Ureter (tissue), 1 donor: ENCODE measurements around the gene GBP7. TPM values are rescaled to one million over a fixed set of nuclear protein-coding genes. Genes with fewer than 3 reads are reported as not detected.
"Not testable (repeated sequence)": the region's sequence is repeated elsewhere in the genome, so short reads cannot be mapped to it uniquely, and the experiment has no call there.

ENCODE experiments used
- DNase-seq: peaks from one replicate; pipeline ENCODE4 v3.0.0-alpha.2; 2020; ENCODE audit warnings: low spot score
- total RNA-seq: library from RNA; stranded (reverse); gene quantifications from one replicate; pipeline ENCODE4 v1.2.4, GENCODE V29; 2023
- donor health status: DM: yes; HTN: yes; CAD: no.

Gene GBP7
- total RNA-seq, 1 donor from 2014 or later: not detected

- DNase-seq: no peak
Observed at GRCh38 chr1:89170170-89171066, 5.4 kb downstream of the GBP7 start.

DNA sequence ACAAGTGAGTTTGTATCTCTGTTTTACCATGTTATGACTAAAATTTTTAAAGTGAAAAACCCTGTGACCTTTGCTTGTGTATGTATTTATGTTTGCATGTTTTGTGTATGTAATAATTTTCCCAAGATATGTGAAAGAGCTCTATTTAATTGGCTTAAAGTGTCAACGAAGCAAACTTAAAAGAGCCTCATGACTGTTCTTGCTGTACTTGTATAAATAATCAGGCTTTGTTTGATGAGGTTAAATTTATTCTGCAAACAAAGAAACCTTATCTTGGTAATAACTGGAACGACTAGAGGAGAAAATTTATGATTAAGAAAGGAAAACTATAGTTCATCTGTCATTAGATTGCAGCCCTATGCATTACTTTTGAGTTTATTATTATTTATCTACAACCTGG lies 6.6 kb downstream of the GBP7 start:
- no peak for DNase-seq

DNA sequence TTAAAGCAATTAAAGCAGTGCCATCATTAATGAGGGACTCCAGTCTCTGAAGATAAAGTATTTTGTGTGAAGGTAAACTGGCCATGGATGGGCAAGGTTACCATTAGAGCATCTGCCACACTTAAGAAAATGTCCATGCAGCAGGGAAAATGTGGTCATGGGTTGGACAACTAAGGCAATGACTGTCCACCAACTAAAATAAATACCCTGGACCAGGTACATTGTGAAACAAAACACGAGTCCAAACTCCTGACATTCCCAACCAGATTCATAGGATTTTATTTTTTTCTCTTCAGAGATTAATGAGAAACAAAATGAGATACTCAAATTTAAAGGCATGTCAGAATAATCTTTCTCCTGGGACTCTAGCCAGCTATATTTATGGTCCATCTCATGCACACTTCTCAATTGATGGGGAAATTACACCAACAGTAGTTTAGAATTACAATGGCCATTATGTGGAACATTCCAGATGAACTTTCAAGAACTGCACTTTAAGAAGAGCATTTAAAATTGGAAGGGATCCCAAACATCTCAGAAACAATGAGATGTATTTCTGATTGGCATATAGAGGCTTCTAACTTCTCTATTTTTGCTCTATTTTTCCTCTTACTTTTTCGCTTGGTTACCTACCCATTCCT lies 8.1 kb downstream of the GBP7 start:
- DNase-seq: no peak

- DNase-seq: no peak
Observed at GRCh38 chr1:89166705-89167104, 9.1 kb downstream of the GBP7 start.

GRCh38 chr1:89165811-89166210 lies 10.0 kb downstream of the GBP7 start:
- no peak for DNase-seq

GRCh38 chr1:89151047-89151446 lies 24.8 kb downstream of the GBP7 start:
- DNase-seq: no peak

GRCh38 chr1:89149976-89150375 lies 25.8 kb downstream of the GBP7 start:
- no peak for DNase-seq

GRCh38 chr1:89149229-89149628 lies 26.6 kb downstream of the GBP7 start:
- DNase-seq: no peak

- DNase-seq: no peak
Observed at GRCh38 chr1:89147678-89148658, 27.8 kb downstream of the GBP7 start.

GRCh38 chr1:89146721-89147120 lies 29.1 kb downstream of the GBP7 start:
- DNase-seq: no peak

DNA sequence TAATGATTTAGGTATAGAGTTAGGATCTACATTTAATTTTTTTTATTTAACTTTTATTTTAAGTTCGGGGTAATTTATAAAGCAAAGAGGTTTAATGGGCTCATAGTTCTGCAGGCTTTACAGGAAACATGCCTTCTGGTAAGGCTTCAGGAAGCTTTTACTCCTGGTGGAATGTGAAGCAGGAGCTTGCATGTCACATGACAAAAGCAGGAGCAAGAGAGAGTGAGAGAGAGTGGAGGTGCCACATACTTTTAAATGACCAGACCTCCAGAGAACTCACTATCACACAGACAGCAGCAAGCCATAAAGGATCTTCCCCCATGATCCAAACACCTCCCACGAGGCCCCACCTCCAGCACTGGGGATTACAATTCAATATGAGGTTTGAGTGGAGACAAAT lies 32.3 kb downstream of the GBP7 start:
- no peak for DNase-seq

GRCh38 chr1:89142160-89142559 lies 33.6 kb downstream of the GBP7 start:
- no peak for DNase-seq

GRCh38 chr1:89133747-89134146 lies 42.1 kb downstream of the GBP7 start:
- no peak for DNase-seq

DNA sequence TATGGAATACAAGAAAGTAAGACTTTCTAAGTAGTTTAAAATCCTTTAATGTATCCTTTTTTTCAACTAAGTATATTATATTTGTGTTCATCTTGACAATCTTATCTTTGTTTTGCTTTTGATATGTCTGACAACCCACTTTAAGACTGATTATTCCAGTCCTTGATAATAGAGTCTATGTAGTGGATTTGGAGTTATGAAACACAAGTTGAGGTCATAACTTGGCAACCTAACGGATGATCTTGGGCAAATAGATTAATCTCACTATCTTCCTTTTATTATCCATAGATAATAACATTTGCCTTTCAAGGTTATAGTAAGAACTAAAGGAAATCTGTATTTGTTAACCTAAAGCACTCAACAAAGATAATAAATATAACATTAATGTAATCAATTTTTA lies 45.1 kb downstream of the GBP7 start:
- no peak for DNase-seq

- DNase-seq: no peak
Observed at GRCh38 chr1:89129911-89130310, 45.9 kb downstream of the GBP7 start.

GRCh38 chr1:89128003-89128458 lies 47.8 kb downstream of the GBP7 start:
- DNase-seq: not testable (repeated sequence)

DNA sequence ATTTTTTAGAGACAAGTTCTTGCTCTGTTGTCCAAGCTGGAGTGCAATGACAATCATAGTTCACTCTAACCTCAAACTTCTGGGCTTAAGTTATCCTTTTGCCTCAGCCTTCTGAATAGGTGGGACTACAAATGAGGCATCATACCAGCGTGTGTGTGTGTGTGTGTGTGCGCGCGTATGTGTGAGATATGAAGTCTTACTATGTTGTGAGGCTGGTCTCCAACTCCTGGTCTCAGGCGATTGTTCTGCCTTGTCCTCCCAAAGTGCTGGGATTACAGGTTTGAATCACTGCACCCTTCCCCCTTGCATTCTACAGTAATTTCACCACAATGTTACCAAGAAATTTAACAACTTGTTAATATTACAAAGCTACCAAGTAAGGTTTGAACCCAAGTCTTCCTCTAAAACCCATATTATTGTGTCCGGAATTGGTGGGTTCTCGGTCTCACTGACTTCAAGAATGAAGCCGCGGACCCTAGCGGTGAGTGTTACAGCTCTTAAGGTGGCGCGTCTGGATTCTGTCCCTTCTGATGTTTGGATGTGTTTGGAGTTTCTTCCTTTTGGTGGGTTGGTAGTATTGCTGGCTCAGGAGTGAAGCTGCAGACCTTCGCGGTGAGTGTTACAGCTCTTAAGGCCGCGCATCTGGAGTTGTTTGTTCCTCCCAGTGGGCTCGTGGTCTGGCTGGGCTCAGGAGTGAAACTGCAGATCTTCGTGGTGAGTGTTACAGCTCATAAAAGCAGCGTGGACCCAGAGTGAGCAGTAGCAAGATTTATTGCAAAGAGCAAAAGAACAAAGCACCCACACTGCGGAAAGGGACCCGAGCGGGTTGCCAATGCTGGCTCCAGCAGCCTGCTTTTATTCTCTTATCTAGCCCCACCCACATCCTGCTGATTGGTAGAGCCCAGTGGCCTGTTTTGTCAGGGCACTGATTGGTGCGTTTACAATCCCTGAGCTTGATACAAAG lies 48.9 kb downstream of the GBP7 start:
- not testable (repeated sequence) for DNase-seq

DNA sequence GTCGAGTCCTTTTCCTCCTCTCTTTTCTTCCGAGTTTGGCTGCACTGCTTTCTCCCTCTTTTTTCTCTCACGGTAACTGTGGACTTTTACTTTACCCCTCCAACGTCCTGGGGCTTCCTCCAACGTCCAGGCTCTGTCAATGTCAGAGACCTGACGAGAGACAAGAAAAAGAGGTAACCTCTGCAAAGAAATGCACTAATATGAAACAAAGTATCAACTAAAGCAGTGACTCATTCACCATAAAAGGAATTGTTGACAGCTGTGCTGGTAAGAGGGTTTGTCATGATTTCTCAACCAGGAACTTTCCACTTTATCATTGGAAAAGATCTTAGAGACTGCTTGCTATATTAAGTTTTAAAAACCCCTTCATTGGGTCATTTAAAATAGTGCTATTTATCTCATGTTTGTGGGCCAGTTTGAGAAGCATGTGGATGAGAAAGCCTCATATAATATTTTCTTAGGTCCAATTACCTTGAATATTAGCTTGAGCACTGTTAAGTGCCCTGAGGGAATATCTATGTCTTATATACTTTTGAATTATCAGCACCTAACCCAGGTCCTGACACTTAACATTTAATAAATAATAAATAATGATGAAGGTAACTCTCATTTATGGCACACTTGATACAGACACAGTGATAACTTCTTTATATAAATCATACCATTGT lies 49.8 kb downstream of the GBP7 start, which contains the start of gene GBP2:
Gene GBP2, minus strand, starts transcription at position 202 of the 668 bp plus-strand sequence. CDS start 4,148 bp downstream, outside the sequence.
- no peak for DNase-seq

- DNase-seq: no peak
Observed at GRCh38 chr1:89125240-89125912, 50.4 kb downstream of the GBP7 start.
